PC-3 (cell line): Measurements from ENCODE around the gene BPGM. TPM values are rescaled to one million over a fixed set of nuclear protein-coding genes. Genes with fewer than 3 reads are reported as not detected.

Experiments used
- ATAC-seq: fragments of 200-7000 bp; cut with Tn5 transposase; 2 replicates; pipeline ENCODE4 v1.9.1; 2020; ENCODE audit warnings: mild to moderate bottlenecking, moderate library complexity
- BruUV-seq: library from RNA; stranded (reverse); fragments of 400-500 nt; replicated peaks from 2 replicates; lab custom pipeline; 2021; lab: Mats Ljungman, UMichigan
- CTCF ChIA-PET: fragments of 300-600 bp; sonication (Branson Sonifier 250); formaldehyde crosslinking; loops from one replicate; lab custom pipeline; 2022; ENCODE audit warnings: antibody characterized with exemption; lab: Charles Lee
- POLR2A ChIA-PET: fragments of 300-600 bp; sonication (Branson Sonifier 250); formaldehyde crosslinking; loops from one replicate; lab custom pipeline; 2022; ENCODE audit warnings: antibody characterized with exemption; ENCODE audit not compliant: unreplicated experiment; lab: Charles Lee
- DNase-seq: peaks from one replicate; pipeline ENCODE4 v3.0.0-alpha.2; 2015
- H2AFZ ChIP-seq: fragments of 300-600 bp; sonication (generic); 2 replicates; pipeline ENCODE4 v1.6.0; 2016; ENCODE audit warnings: antibody characterized with exemption, low read length
- H3F3A ChIP-seq: fragments of 300-600 bp; sonication (generic); one replicate; pipeline ENCODE4 v1.6.0; 2017; ENCODE audit warnings: antibody characterized with exemption, low read length, control low read depth, mild to moderate bottlenecking; ENCODE audit not compliant: unreplicated experiment
- H3K27ac ChIP-seq: fragments of 300-600 bp; sonication (generic); 2 replicates; pipeline ENCODE4 v1.5.1; 2016; ENCODE audit warnings: mild to moderate bottlenecking, low read length
- H3K27me3 ChIP-seq: fragments of 300-600 bp; sonication (generic); 2 replicates; pipeline ENCODE4 v1.6.1; 2016; ENCODE audit warnings: low read length, mixed read lengths
- H3K36me3 ChIP-seq: fragments of 300-600 bp; sonication (generic); 2 replicates; pipeline ENCODE4 v1.6.1; 2016; ENCODE audit warnings: low read depth, mixed run types, low read length, mixed read lengths
- H3K4me1 ChIP-seq: fragments of 300-600 bp; sonication (generic); 2 replicates; pipeline ENCODE4 v1.5.1; 2016; ENCODE audit warnings: low read length; ENCODE audit not compliant: insufficient read depth
- H3K4me2 ChIP-seq: fragments of 300-600 bp; sonication (generic); 2 replicates; pipeline ENCODE4 v1.6.0; 2016; ENCODE audit warnings: low read length
- H3K4me3 ChIP-seq: fragments of 300-600 bp; sonication (generic); 2 replicates; pipeline ENCODE4 v1.5.1; 2016; ENCODE audit warnings: mild to moderate bottlenecking, low read length, mixed read lengths
- H3K79me2 ChIP-seq: fragments of 300-600 bp; sonication (generic); 2 replicates; pipeline ENCODE4 v1.6.1; 2017; ENCODE audit warnings: low read length, mixed read lengths
- H3K9ac ChIP-seq: fragments of 300-600 bp; sonication (generic); 2 replicates; pipeline ENCODE4 v1.6.0; 2016; ENCODE audit warnings: mild to moderate bottlenecking, low read length
- H3K9me2 ChIP-seq: fragments of 300-600 bp; sonication (generic); replicated peaks from 2 replicates; pipeline ENCODE4 v1.6.1; 2016; ENCODE audit warnings: mixed run types, low read length, mixed read lengths
- H3K9me3 ChIP-seq: fragments of 300-600 bp; sonication (generic); 2 replicates; pipeline ENCODE4 v1.6.1; 2016; ENCODE audit warnings: low read length, mixed read lengths
- H4K20me1 ChIP-seq: fragments of 300-600 bp; sonication (generic); 2 replicates; pipeline ENCODE4 v1.6.1; 2016; ENCODE audit warnings: low read length, mixed read lengths
- CTCF ChIP-seq: fragments of 300-600 bp; sonication (generic); conservative IDR thresholded peaks from 2 replicates; pipeline ENCODE4 v1.5.1; 2017; ENCODE audit warnings: antibody characterized with exemption, low read depth, mild to moderate bottlenecking, low read length
- EZH2 ChIP-seq: fragments of 300-600 bp; sonication (generic); IDR thresholded peaks from one replicate; pipeline ENCODE4 v1.6.1; 2017; ENCODE audit warnings: antibody characterized with exemption, mild to moderate bottlenecking, low read length; ENCODE audit not compliant: unreplicated experiment
- EZH2phosphoT487 ChIP-seq: fragments of 300-600 bp; sonication (generic); IDR thresholded peaks from 2 replicates; pipeline ENCODE4 v1.6.1; 2018; ENCODE audit warnings: mild to moderate bottlenecking, antibody characterized with exemption, low read length, borderline replicate concordance
- intact Hi-C: fragments of 100-400 bp; cut with micrococcal nuclease; formaldehyde crosslinking; loops from 2 replicates; pipeline ENCODE4 v1.9.0; 2023
- total RNA-seq: library from RNA; depleted of rRNA; stranded (reverse); fragments of >200 nt; gene quantifications from 2 replicates; pipeline ENCODE4 v1.2.3, GENCODE V29; 2014

Gene BPGM
- total RNA-seq, 1 experiment from 2014 or later = 14.6 TPM

GRCh38 chr7:134714470-134715205, 68.0 kb downstream of the BPGM start:
- Histone ChIP-seq H3K27me3 (no peaks in the 10 kb centered on the region), H3K36me3 (no peaks in the 10 kb centered on the region), H3K9me2 (no peaks in the 10 kb centered on the region), H4K20me1 (no peaks in the 10 kb centered on the region), H3K27ac (no peak overlapping the region), H3K4me1 (no peaks in the 10 kb centered on the region), H3K9me3 (no peaks in the 10 kb centered on the region), H3K79me2 (no peaks in the 10 kb centered on the region), H3K4me3 (no peak overlapping the region), H2AFZ (no peak overlapping the region), H3F3A (no peaks in the 10 kb centered on the region), H3K4me2 (no peak overlapping the region), H3K9ac (no peak overlapping the region)
- no peak for ATAC-seq
- BruUV-seq = no TSS peak
- ChIA-PET CTCF (no interaction called here), POLR2A (no interaction called here)
- no peak for DNase-seq
- TF ChIP-seq CTCF = no peak
- no peak for TF ChIP-seq EZH2phosphoT487
- no peak for TF ChIP-seq EZH2
- intact Hi-C loops = no loop called here

GRCh38 chr7:134718211-134718875, 71.7 kb downstream of the BPGM start:
- no peaks in the 10 kb centered on the region for H3K27me3 ChIP-seq
- H3F3A ChIP-seq = no peaks in the 10 kb centered on the region
- no peak overlapping the region for H2AFZ ChIP-seq
- H3K79me2 ChIP-seq = no peaks in the 10 kb centered on the region
- H4K20me1 ChIP-seq = no peaks in the 10 kb centered on the region
- H3K4me2 ChIP-seq = no peak overlapping the region
- no peak overlapping the region for H3K9ac ChIP-seq
- TF ChIP-seq EZH2 = no peak
- TF ChIP-seq CTCF = no peak
- TF ChIP-seq EZH2phosphoT487 = no peak
- POLR2A ChIA-PET = no interaction called here
- H3K36me3 ChIP-seq = no peaks in the 10 kb centered on the region
- no peak overlapping the region for H3K4me3 ChIP-seq
- H3K9me2 ChIP-seq = no peaks in the 10 kb centered on the region
- DNase-seq (no peak), ATAC-seq (no peak)
- no peaks in the 10 kb centered on the region for H3K4me1 ChIP-seq
- BruUV-seq = no TSS peak
- no peak overlapping the region for H3K27ac ChIP-seq
- CTCF ChIA-PET = interaction anchor here (0.6 kb wide), 1 partner anchor 38 kb away, joined by 9 read pairs; no protein-coding TSS in a partner anchor
- no peaks in the 10 kb centered on the region for H3K9me3 ChIP-seq
- intact Hi-C loops = no loop called here
